Measurements from ENCODE around the gene KRAS. TPM values are rescaled to one million over a fixed set of nuclear protein-coding genes. Genes with fewer than 3 reads are reported as not detected.

The KRAS gene
- total RNA-seq, 1 donor from 2014 or later, result 9.6 TPM

DNA sequence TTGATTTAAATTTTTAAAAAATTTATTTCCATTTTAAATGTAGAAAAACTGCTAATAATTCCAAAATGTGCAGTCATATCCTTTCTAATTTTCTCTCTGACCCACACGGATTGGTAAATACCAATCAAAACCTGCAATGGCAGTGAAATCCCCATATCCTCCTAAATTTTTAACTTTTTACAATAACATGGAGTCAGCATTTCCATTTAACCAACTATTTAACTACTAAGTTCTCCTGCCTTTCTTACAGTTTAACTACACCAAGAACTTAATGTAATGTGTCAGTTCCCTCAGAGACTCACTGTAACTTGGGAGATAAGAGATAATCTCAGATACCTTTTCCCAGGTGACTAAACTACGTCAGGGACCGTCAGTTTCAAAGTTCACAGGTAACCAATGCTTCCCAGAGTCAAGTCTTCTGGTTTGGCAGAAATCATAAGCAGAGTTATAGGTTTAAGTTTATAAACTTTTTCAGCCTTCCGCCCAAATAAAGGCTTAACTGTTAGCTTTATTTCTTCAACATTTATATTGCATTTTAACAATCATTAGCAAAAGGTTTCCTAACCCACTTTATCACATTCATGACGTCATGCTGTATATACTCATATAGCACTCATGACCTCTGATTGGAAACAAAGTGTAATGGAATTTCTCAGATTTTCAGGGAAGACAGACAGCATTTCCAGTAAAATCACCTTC, 7.6 kb downstream of the KRAS start:
- TF ChIP-seq, protein P1, sequence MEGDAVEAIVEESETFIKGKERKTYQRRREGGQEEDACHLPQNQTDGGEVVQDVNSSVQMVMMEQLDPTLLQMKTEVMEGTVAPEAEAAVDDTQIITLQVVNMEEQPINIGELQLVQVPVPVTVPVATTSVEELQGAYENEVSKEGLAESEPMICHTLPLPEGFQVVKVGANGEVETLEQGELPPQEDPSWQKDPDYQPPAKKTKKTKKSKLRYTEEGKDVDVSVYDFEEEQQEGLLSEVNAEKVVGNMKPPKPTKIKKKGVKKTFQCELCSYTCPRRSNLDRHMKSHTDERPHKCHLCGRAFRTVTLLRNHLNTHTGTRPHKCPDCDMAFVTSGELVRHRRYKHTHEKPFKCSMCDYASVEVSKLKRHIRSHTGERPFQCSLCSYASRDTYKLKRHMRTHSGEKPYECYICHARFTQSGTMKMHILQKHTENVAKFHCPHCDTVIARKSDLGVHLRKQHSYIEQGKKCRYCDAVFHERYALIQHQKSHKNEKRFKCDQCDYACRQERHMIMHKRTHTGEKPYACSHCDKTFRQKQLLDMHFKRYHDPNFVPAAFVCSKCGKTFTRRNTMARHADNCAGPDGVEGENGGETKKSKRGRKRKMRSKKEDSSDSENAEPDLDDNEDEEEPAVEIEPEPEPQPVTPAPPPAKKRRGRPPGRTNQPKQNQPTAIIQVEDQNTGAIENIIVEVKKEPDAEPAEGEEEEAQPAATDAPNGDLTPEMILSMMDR (IDR thresholded peaks at IDR 0.05), result no peak
- TF ChIP-seq POLR2A (IDR thresholded peaks at IDR 0.05), result no peak
- TF ChIP-seq POLR2AphosphoS5 (IDR thresholded peaks at IDR 0.05; ENCODE audit: insufficient read depth in 1 of 2, low read depth in 1 of 2), result no peak
- DNase-seq (ENCODE audit: extremely low spot score in 2 of 2), result no peak
- Histone ChIP-seq H3K4me3 (no peak overlapping the region), H3K27me3 (no peaks in the 10 kb centered on the region), H3K4me1 (no peaks in the 10 kb centered on the region), H3K9me3 (no peaks in the 10 kb centered on the region), H3K36me3 (no peaks in the 10 kb centered on the region), H3K27ac (no peak overlapping the region)
- intact Hi-C loops (cut with DNase I), result no loop called here

DNA sequence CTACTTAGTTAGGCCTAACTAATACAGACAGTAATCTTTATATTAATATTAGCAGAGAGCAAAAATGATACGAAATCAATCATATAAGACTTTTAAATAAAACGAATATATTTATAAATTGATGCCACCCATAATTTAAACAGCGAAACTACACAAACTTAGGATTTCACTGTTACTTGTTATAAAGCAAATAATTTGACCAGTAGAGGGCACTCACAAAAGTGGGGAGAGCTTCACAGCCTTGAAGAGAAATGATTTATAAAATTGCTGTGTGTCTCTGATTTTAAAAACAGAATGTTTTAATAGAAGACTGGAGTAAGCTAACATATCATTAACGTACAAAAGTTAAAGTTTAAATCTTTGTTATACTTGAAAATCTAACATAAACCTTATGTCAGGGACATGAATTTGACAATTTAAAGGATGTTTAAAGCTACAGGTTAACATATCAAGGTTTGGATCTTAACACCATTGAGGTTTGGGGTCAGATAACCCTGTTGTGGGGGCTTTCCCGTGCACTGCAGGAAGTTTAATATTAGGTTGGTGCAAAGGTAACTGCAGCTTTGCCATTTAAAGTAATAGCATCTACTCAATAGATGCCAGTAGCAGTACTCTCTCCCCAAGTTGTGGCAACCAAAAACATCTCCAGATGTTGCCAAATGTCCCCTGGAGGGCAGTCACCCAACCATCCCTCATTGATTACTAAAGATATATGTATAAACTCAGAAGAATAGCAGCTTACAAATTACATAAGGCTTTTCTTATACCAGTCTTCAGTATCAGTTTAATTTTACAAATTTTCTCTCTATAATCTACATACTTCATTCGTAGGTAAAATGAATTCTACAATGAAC, 9.3 kb downstream of the KRAS start:
- DNase-seq (ENCODE audit: extremely low spot score in 2 of 2), result no peak
- intact Hi-C loops (cut with DNase I), result no loop called here
- H3K36me3 ChIP-seq, result peaks cover 0 to 6% of the 10 kb centered on the region in 2 donors
- no peaks in the 10 kb centered on the region for H3K27me3 ChIP-seq
- H3K4me3 ChIP-seq, result no peak overlapping the region
- TF ChIP-seq POLR2AphosphoS5 (IDR thresholded peaks at IDR 0.05; ENCODE audit: insufficient read depth in 1 of 2, low read depth in 1 of 2), result no peak
- no peak for TF ChIP-seq POLR2A (IDR thresholded peaks at IDR 0.05)
- TF ChIP-seq, protein P1 (IDR thresholded peaks at IDR 0.05), result peak in 2 of 3 experiments; percentile 15 to 50
- no peaks in the 10 kb centered on the region for H3K4me1 ChIP-seq
- H3K9me3 ChIP-seq, result no peaks in the 10 kb centered on the region
- no peak overlapping the region for H3K27ac ChIP-seq

DNA sequence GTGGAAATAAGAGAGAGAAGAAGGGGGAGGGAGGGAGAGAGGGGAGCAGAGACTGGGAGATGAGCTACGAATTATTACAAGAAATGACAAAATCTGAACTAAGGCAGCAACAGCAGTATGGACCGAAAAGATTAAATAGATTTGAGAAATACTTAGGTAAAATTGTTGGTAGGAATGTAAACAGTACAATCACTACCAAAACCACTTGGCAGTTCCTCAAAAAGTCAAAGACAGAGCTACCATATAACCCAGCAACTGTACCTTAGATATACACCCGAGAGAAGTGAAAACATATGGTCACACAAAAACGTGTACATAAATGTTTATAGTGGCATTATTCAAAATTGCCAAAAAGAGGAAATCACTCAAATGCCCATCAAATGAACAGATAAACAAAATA, 14.1 kb downstream of the KRAS start:
- H3K27ac ChIP-seq, result no peak overlapping the region
- no peaks in the 10 kb centered on the region for H3K9me3 ChIP-seq
- no peak for DNase-seq (ENCODE audit: extremely low spot score in 2 of 2)
- no peak for TF ChIP-seq POLR2A (IDR thresholded peaks at IDR 0.05)
- TF ChIP-seq, protein P1 (IDR thresholded peaks at IDR 0.05), result no peak
- TF ChIP-seq POLR2AphosphoS5 (IDR thresholded peaks at IDR 0.05; ENCODE audit: insufficient read depth in 1 of 2, low read depth in 1 of 2), result no peak
- H3K27me3 ChIP-seq, result no peaks in the 10 kb centered on the region
- intact Hi-C loops (cut with DNase I), result no loop called here
- no peak overlapping the region for H3K4me3 ChIP-seq
- H3K36me3 ChIP-seq, result peaks cover 0 to 6% of the 10 kb centered on the region in 2 donors
- no peaks in the 10 kb centered on the region for H3K4me1 ChIP-seq

DNA sequence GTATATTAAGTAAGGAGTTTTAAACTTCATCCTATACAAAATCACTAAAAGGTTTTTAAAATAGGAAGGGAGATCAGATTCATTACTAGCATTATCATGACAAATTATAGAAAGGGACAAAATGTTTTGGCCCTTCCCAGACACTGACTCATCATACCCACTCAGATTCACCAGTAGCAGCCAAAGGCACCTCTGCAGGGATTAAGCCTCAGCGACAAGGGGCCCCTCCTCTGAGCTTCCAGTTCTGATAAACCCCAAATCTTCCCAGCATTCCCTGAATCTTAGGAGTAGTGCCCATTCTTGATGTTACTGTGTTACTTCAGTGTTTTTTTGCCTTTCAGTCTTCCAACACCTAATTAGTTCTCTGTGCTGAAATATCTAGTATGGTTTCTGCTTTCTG, 14.5 kb downstream of the KRAS start:
- Histone ChIP-seq H3K27ac (no peak overlapping the region), H3K27me3 (no peaks in the 10 kb centered on the region), H3K4me3 (no peak overlapping the region), H3K9me3 (no peaks in the 10 kb centered on the region), H3K36me3 (peaks cover 0 to 6% of the 10 kb centered on the region in 2 donors), H3K4me1 (no peaks in the 10 kb centered on the region)
- intact Hi-C loops (cut with DNase I), result no loop called here
- TF ChIP-seq POLR2A (IDR thresholded peaks at IDR 0.05), result no peak
- TF ChIP-seq POLR2AphosphoS5 (IDR thresholded peaks at IDR 0.05; ENCODE audit: insufficient read depth in 1 of 2, low read depth in 1 of 2), result no peak
- TF ChIP-seq, protein P1 (IDR thresholded peaks at IDR 0.05), result no peak
- DNase-seq (ENCODE audit: extremely low spot score in 2 of 2), result no peak
